DND-41 (cell line): Measurements from ENCODE around the gene ERMAP.

Experiments
- EZH2 ChIP-seq: IDR thresholded peaks from 3 replicates; pipeline ENCODE4 v1.6.1; 2012; ENCODE audit warnings: borderline replicate concordance, low read depth, mild to moderate bottlenecking, moderate library complexity, low read length, inconsistent platforms; ENCODE audit not compliant: severe bottlenecking
- TF ChIP-seq, protein P1 (sequence below): IDR thresholded peaks from 2 replicates; pipeline ENCODE4 v1.5.1; 2012; ENCODE audit warnings: borderline replicate concordance, low read length, moderate library complexity, mild to moderate bottlenecking; ENCODE audit not compliant: poor library complexity, severe bottlenecking; ENCODE audit errors: extremely low read depth

DNA sequence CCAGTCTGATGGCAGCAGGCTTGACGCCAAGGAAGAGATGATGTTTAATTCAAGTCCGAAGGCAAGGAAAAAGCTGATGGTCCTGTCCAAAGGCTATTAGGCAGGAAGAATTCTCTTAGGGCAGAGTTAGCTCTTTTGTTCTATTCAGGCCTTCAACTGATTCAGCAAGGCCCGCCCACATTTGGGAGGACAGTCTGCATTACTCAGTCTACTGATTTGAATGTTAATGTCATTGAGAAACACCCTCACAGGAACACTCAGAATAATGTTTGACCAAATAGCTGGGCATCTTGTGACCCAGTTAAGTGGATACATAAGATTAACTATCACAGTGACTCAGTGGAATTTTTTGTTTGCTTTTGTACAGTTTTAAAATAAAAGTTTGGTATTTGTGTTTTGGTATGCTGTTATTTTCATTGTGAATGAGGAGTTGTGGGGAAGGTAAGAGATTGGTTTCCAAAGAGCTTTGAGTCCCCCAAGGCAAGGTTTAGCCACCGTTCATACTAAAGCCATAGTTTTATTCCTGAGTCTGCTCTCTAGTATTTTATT, 27.7 kb downstream of the ERMAP start:
- TF ChIP-seq, protein P1, sequence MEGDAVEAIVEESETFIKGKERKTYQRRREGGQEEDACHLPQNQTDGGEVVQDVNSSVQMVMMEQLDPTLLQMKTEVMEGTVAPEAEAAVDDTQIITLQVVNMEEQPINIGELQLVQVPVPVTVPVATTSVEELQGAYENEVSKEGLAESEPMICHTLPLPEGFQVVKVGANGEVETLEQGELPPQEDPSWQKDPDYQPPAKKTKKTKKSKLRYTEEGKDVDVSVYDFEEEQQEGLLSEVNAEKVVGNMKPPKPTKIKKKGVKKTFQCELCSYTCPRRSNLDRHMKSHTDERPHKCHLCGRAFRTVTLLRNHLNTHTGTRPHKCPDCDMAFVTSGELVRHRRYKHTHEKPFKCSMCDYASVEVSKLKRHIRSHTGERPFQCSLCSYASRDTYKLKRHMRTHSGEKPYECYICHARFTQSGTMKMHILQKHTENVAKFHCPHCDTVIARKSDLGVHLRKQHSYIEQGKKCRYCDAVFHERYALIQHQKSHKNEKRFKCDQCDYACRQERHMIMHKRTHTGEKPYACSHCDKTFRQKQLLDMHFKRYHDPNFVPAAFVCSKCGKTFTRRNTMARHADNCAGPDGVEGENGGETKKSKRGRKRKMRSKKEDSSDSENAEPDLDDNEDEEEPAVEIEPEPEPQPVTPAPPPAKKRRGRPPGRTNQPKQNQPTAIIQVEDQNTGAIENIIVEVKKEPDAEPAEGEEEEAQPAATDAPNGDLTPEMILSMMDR: no peak
- no peak for TF ChIP-seq EZH2
